ENCODE data around the gene CLSTN2. TPM values are rescaled to one million over a fixed set of nuclear protein-coding genes. Genes with fewer than 3 reads are reported as not detected.

Gene CLSTN2
- total RNA-seq, 1 experiment from 2014 or later, result not detected

DNA sequence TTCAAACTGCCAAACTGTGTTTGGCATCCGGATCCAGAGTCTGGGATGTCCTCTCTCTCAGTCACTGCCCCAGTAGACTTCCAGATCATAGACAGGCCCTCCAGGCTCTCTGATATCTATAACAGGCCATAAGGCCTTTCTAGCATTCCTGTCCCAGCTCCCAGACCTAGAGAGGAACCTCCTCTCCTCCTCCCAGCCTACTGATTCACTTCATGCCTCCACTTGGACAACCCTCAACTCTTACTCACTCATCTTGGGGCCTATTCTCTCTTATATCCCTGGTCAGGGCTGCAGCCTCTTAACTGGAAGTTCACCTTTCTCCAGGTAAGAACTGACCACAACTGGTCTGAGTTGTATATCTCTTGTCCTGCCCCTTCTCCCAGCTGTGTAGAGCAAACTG lies 489.2 kb downstream of the CLSTN2 start:
- no peaks in the 10 kb centered on the region for H3K9me3 ChIP-seq (ENCODE audit: low read length)
- H3K9me2 ChIP-seq (replicated peaks; ENCODE audit: low read length), result no peaks in the 10 kb centered on the region
- H2AFZ ChIP-seq (ENCODE audit: low read length), result no peak overlapping the region
- H3K27me3 ChIP-seq (ENCODE audit: low read length), result peaks cover 11% of the 10 kb centered on the region; the same call in 1 of the 2 replicates
- no peaks in the 10 kb centered on the region for H4K20me1 ChIP-seq (ENCODE audit: low read length)
- ATAC-seq, result no peak
- H3K36me3 ChIP-seq (ENCODE audit: low read depth, low read length), result no peaks in the 10 kb centered on the region
- H3F3A ChIP-seq (ENCODE audit: low read length, unreplicated experiment), result no peaks in the 10 kb centered on the region
- intact Hi-C loops (cut with micrococcal nuclease), result no loop called here
- TF ChIP-seq, protein P1, sequence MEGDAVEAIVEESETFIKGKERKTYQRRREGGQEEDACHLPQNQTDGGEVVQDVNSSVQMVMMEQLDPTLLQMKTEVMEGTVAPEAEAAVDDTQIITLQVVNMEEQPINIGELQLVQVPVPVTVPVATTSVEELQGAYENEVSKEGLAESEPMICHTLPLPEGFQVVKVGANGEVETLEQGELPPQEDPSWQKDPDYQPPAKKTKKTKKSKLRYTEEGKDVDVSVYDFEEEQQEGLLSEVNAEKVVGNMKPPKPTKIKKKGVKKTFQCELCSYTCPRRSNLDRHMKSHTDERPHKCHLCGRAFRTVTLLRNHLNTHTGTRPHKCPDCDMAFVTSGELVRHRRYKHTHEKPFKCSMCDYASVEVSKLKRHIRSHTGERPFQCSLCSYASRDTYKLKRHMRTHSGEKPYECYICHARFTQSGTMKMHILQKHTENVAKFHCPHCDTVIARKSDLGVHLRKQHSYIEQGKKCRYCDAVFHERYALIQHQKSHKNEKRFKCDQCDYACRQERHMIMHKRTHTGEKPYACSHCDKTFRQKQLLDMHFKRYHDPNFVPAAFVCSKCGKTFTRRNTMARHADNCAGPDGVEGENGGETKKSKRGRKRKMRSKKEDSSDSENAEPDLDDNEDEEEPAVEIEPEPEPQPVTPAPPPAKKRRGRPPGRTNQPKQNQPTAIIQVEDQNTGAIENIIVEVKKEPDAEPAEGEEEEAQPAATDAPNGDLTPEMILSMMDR (conservative IDR thresholded peaks at IDR 0.05; ENCODE audit: low read depth, low read length), result no peak
- TF ChIP-seq EZH2phosphoT487 (IDR thresholded peaks at IDR 0.05; ENCODE audit: borderline replicate concordance, low read length) (no peak), EZH2 (IDR thresholded peaks at IDR 0.05; ENCODE audit: low read length, unreplicated experiment) (no peak)
- H3K4me2 ChIP-seq (ENCODE audit: low read length), result no peak overlapping the region
- CTCF ChIA-PET, result no interaction called here
- no peak for DNase-seq
- H3K79me2 ChIP-seq (ENCODE audit: low read length), result no peaks in the 10 kb centered on the region
- POLR2A ChIA-PET (ENCODE audit: unreplicated experiment), result no interaction called here
- H3K27ac ChIP-seq (ENCODE audit: low read length), result no peak overlapping the region
- BruUV-seq (replicated peaks), result no TSS peak
- H3K4me3 ChIP-seq (ENCODE audit: low read length), result no peak overlapping the region
- no peaks in the 10 kb centered on the region for H3K4me1 ChIP-seq (ENCODE audit: insufficient read depth, low read length)
- no peak overlapping the region for H3K9ac ChIP-seq (ENCODE audit: low read length)

DNA sequence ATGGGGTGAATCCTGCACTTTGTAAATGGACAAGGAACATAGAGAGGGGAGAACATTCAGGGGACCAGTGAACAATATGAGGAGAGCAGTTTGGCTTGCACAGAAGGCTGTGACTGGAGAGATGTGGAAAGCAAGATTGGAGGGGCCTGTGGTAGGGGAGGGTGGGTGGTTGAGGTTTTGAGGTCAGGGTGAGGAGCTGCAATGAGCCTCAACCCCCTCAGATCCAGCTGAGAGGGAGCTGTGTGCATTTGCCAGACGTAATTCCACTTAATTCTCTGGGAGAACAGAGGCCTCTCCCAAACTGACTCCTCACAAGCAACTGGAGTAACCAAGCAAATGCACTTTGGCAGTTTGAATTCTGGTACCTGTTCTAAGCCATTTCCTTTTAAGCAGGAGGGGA lies 489.7 kb downstream of the CLSTN2 start:
- Histone ChIP-seq H3K9me3 (ENCODE audit: low read length) (no peaks in the 10 kb centered on the region), H3K4me2 (ENCODE audit: low read length) (no peak overlapping the region), H3K4me1 (ENCODE audit: insufficient read depth, low read length) (no peaks in the 10 kb centered on the region), H3K27ac (ENCODE audit: low read length) (no peak overlapping the region), H3K9ac (ENCODE audit: low read length) (no peak overlapping the region), H3K36me3 (ENCODE audit: low read depth, low read length) (no peaks in the 10 kb centered on the region), H4K20me1 (ENCODE audit: low read length) (no peaks in the 10 kb centered on the region), H2AFZ (ENCODE audit: low read length) (no peak overlapping the region), H3K9me2 (replicated peaks; ENCODE audit: low read length) (no peaks in the 10 kb centered on the region), H3K79me2 (ENCODE audit: low read length) (no peaks in the 10 kb centered on the region), H3F3A (ENCODE audit: low read length, unreplicated experiment) (no peaks in the 10 kb centered on the region), H3K4me3 (ENCODE audit: low read length) (no peak overlapping the region), H3K27me3 (ENCODE audit: low read length) (peaks cover 11% of the 10 kb centered on the region; the same call in 1 of the 2 replicates)
- DNase-seq (no peak), ATAC-seq (no peak)
- BruUV-seq (replicated peaks), result no TSS peak
- ChIA-PET POLR2A (ENCODE audit: unreplicated experiment) (no interaction called here), CTCF (no interaction called here)
- intact Hi-C loops (cut with micrococcal nuclease), result no loop called here
- TF ChIP-seq EZH2phosphoT487 (IDR thresholded peaks at IDR 0.05; ENCODE audit: borderline replicate concordance, low read length) (no peak), EZH2 (IDR thresholded peaks at IDR 0.05; ENCODE audit: low read length, unreplicated experiment) (no peak)
- TF ChIP-seq, protein P1 (conservative IDR thresholded peaks at IDR 0.05; ENCODE audit: low read depth, low read length), result no peak

DNA sequence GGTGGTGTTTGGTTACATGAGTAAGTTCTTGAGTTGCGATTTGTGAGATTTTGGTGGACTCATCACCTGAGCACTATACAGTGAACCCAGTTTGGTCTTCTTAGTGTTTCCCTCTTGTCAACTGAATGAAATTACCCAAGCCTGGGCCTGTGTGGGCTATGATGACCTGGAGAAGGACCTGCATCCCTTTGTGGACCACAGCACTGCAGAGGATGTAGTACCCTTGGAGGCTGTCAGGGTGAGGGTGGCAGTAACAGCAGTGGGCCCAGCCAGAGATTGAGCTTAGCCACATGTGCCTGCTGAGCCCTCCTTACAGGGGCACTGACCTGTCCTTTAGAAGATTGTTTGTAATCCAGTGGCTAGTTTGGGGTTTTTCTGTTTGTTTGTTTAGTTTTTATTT lies 492.8 kb downstream of the CLSTN2 start:
- TF ChIP-seq, protein P1 (conservative IDR thresholded peaks at IDR 0.05; ENCODE audit: low read depth, low read length), result no peak
- no peak for TF ChIP-seq EZH2 (IDR thresholded peaks at IDR 0.05; ENCODE audit: low read length, unreplicated experiment)
- no peak for TF ChIP-seq EZH2phosphoT487 (IDR thresholded peaks at IDR 0.05; ENCODE audit: borderline replicate concordance, low read length)
- H3K9ac ChIP-seq (ENCODE audit: low read length), result no peak overlapping the region
- no peaks in the 10 kb centered on the region for H3K79me2 ChIP-seq (ENCODE audit: low read length)
- H3K9me3 ChIP-seq (ENCODE audit: low read length), result no peaks in the 10 kb centered on the region
- H3F3A ChIP-seq (ENCODE audit: low read length, unreplicated experiment), result no peaks in the 10 kb centered on the region
- POLR2A ChIA-PET (ENCODE audit: unreplicated experiment), result no interaction called here
- ATAC-seq, result no peak
- no TSS peak for BruUV-seq (replicated peaks)
- H3K4me2 ChIP-seq (ENCODE audit: low read length), result no peak overlapping the region
- no peaks in the 10 kb centered on the region for H4K20me1 ChIP-seq (ENCODE audit: low read length)
- no peak overlapping the region for H3K4me3 ChIP-seq (ENCODE audit: low read length)
- no peak for DNase-seq
- CTCF ChIA-PET, result no interaction called here
- intact Hi-C loops (cut with micrococcal nuclease), result no loop called here
- H3K4me1 ChIP-seq (ENCODE audit: insufficient read depth, low read length), result no peaks in the 10 kb centered on the region
- H3K27ac ChIP-seq (ENCODE audit: low read length), result no peak overlapping the region
- peaks cover 7% of the 10 kb centered on the region; the same call in 1 of the 2 replicates for H3K27me3 ChIP-seq (ENCODE audit: low read length)
- H3K36me3 ChIP-seq (ENCODE audit: low read depth, low read length), result no peaks in the 10 kb centered on the region
- H2AFZ ChIP-seq (ENCODE audit: low read length), result no peak overlapping the region
- H3K9me2 ChIP-seq (replicated peaks; ENCODE audit: low read length), result no peaks in the 10 kb centered on the region

Data from PC-3 (cell line).